Fibroblast of lung (primary cell): Measurements from ENCODE around the gene CHEK1. TPM values are rescaled to one million over a fixed set of nuclear protein-coding genes. Genes with fewer than 3 reads are reported as not detected.

ENCODE experiments used
- DNase-seq, 2 donors: peaks; one replicate each; pipeline versions ENCODE4 v3.0.0 to v3.0.0-alpha.2; 2010; ENCODE audit warnings: low read depth in 2 of 2
- H2AFZ ChIP-seq: 2 replicates; pipeline ENCODE4 v1.5.1; 2012; ENCODE audit warnings: low read length, control low read depth, inconsistent platforms
- H3K27ac ChIP-seq: 2 replicates; pipeline ENCODE4 v1.5.1; 2011; ENCODE audit warnings: low read length, control low read depth; ENCODE audit not compliant: insufficient read depth
- H3K27me3 ChIP-seq: 2 replicates; pipeline ENCODE4 v1.5.1; 2011; ENCODE audit warnings: mild to moderate bottlenecking, low read length; ENCODE audit not compliant: control insufficient read depth, insufficient read depth
- H3K36me3 ChIP-seq: 2 replicates; pipeline ENCODE4 v1.5.1; 2011; ENCODE audit warnings: low read length; ENCODE audit not compliant: control insufficient read depth, insufficient read depth
- H3K4me1 ChIP-seq: 2 replicates; pipeline ENCODE4 v1.5.1; 2011; ENCODE audit warnings: low read length; ENCODE audit not compliant: control insufficient read depth, insufficient read depth; ENCODE audit errors: extremely low read depth
- H3K4me2 ChIP-seq: 2 replicates; pipeline ENCODE4 v1.5.1; 2011; ENCODE audit warnings: low read length, control low read depth; ENCODE audit not compliant: insufficient read depth; ENCODE audit errors: extremely low read depth
- H3K4me3 ChIP-seq, 4 experiments: fragments of 200-600 bp in 1 of 4; sonication (generic) in 1 of 4; replicated peaks in 1 of 4; 2 replicates each; pipeline ENCODE4 v1.5.1; 2011 to 2016; ENCODE audit warnings: low read length in 4 of 4, low read depth in 3 of 4, mild to moderate bottlenecking in 3 of 4, control low read depth in 2 of 4, inconsistent platforms in 1 of 4, mixed read lengths in 1 of 4; ENCODE audit not compliant: insufficient read depth in 1 of 4; ENCODE audit errors: control extremely low read depth in 1 of 4
- H3K79me2 ChIP-seq: 2 replicates; pipeline ENCODE4 v1.5.1; 2012; ENCODE audit warnings: mild to moderate bottlenecking, low read length, inconsistent platforms; ENCODE audit not compliant: control insufficient read depth, insufficient read depth
- H3K9ac ChIP-seq: 2 replicates; pipeline ENCODE4 v1.5.1; 2011; ENCODE audit warnings: mild to moderate bottlenecking, low read length, control low read depth; ENCODE audit not compliant: insufficient read depth
- H3K9me3 ChIP-seq: 2 replicates; pipeline ENCODE4 v1.5.1; 2012; ENCODE audit warnings: low read depth, low read length; ENCODE audit not compliant: control insufficient read depth, insufficient read depth
- H4K20me1 ChIP-seq: 2 replicates; pipeline ENCODE4 v1.5.1; 2011; ENCODE audit warnings: low read length; ENCODE audit not compliant: control insufficient read depth, insufficient read depth; ENCODE audit errors: extremely low read depth
- CTCF ChIP-seq, 2 donors: IDR thresholded peaks in 1 of 2; conservative IDR thresholded peaks in 1 of 2; 1 replicate in 1 of 2; 2 replicates in 1 of 2; pipeline ENCODE4 v1.5.1; 2011 to 2012; ENCODE audit warnings: low read length in 2 of 2, control low read depth in 1 of 2, inconsistent platforms in 1 of 2, low read depth in 1 of 2, mild to moderate bottlenecking in 1 of 2
- EZH2 ChIP-seq: IDR thresholded peaks from 2 replicates; pipeline ENCODE4 v1.5.1; 2012; ENCODE audit warnings: low read length, control low read depth, mild to moderate bottlenecking; ENCODE audit errors: missing control alignments
- polyA plus RNA-seq, 2 donors: library from polyadenylated mRNA; depleted of rRNA in 1 of 2; stranded (reverse) in 1 of 2; unstranded in 1 of 2; fragments of >200 nt; gene quantifications; 2 replicates each; pipeline ENCODE4 v1.2.1, GENCODE V29; 2011 to 2012; ENCODE audit warnings: missing spikeins in 1 of 2
- total RNA-seq: library from RNA; depleted of rRNA; stranded (reverse); fragments of >200 nt; gene quantifications from 2 replicates; pipeline ENCODE4 v1.2.1, GENCODE V29; 2014

CHEK1 gene
- total and polyA plus RNA-seq, 2 donors (not counting 1 experiment from before 2014, with no cell fraction given), result 28.3 to 39.5 TPM

DNA sequence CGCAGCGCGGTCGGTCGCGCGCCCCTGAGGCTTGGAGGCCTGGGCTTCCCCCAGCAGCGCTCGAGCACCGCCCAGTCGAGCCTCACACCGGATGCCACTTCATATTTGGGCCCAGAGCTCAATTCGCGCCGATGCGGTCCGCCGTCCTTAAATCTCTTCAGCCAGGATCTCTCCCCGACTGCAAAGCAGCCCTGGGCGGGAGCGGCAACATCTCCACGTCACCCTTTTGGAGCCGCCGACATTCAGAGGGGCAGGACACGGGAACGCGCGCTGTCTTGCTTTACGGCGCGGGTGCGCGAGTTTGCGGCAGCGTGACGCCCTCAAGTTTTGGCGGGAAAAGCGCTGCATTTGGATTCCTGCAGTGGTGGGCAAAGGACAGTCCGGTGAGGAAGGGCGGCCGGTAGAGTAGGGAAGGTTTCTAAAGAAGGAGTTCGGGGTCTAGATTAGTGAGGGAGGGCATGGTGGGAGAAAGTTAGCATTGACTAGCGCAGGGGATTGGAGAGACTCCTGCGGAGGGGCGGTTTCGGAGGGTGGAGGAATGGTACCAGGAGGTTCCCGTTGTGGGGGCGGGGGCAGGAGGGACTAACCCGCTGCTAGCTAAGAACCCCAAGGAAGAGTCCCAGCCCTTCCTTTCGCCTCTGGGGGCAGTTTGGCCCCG lies 796 bp downstream of the CHEK1 start:
- Histone ChIP-seq H2AFZ (peak overlapping the region; percentile 82), H3K4me1 (peaks cover 4% of the 10 kb centered on the region), H3K4me2 (peak overlapping the region; percentile 77), H3K4me3 (peak overlapping the region; percentile 60 to 90 (median 69)), H3K79me2 (peaks cover 11% of the 10 kb centered on the region), H3K36me3 (no peaks in the 10 kb centered on the region), H3K27ac (peak overlapping the region; percentile 93), H3K27me3 (no peaks in the 10 kb centered on the region), H3K9ac (peak overlapping the region; percentile 89), H4K20me1 (no peaks in the 10 kb centered on the region), H3K9me3 (no peaks in the 10 kb centered on the region)
- no peak for TF ChIP-seq CTCF (conservative IDR thresholded peaks at IDR 0.05 in 1 of 2, IDR thresholded peaks at IDR 0.05 in 1 of 2; ENCODE audit: low read depth in 1 of 2, low read length in 2 of 2)
- no peak for TF ChIP-seq EZH2
- DNase-seq, result peak; percentile 85 to 91

DNA sequence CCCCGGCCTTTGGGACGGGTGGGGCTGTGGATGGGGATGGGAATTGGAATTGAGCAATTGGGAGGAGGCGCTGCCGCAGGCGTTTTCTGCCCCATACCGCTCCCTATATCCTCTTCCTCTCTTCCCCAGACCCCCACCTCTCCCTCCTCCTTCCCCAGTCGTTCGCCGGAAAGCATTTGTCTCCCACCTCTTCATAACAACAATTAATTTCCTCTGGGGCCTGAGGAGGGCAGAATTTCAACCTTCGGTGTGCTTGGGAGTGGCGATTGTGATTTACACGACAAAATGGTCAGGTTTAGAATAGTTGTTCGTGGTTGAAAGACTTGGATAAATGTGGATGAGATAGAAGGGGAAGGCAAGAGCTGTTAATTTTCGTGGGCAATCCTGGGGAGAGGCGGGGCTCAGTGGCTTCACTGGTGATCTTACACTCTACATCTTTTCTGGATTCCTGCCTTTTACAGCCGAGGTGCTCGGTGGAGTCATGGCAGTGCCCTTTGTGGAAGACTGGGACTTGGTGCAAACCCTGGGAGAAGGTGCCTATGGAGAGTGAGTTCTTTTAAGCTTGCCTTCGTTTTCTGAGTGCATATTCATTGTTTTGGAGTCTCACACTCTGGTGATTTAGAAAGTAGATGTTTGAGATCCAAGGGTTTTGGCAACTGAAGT lies 1.5 kb downstream of the CHEK1 start:
- peak; percentile 87 to 90 for DNase-seq
- Histone ChIP-seq H3K4me3 (peak overlapping the region; percentile 60 to 90 (median 69)), H3K27ac (peak overlapping the region; percentile 93), H3K9me3 (no peaks in the 10 kb centered on the region), H2AFZ (peak overlapping the region; percentile 44), H3K27me3 (no peaks in the 10 kb centered on the region), H3K36me3 (no peaks in the 10 kb centered on the region), H4K20me1 (no peaks in the 10 kb centered on the region), H3K79me2 (peaks cover 11% of the 10 kb centered on the region), H3K4me1 (peaks cover 3% of the 10 kb centered on the region), H3K4me2 (peak overlapping the region; percentile 77), H3K9ac (peak overlapping the region; percentile 55)
- no peak for TF ChIP-seq EZH2
- peak; percentile 20 to 32 for TF ChIP-seq CTCF (conservative IDR thresholded peaks at IDR 0.05 in 1 of 2, IDR thresholded peaks at IDR 0.05 in 1 of 2; ENCODE audit: low read depth in 1 of 2, low read length in 2 of 2)

DNA sequence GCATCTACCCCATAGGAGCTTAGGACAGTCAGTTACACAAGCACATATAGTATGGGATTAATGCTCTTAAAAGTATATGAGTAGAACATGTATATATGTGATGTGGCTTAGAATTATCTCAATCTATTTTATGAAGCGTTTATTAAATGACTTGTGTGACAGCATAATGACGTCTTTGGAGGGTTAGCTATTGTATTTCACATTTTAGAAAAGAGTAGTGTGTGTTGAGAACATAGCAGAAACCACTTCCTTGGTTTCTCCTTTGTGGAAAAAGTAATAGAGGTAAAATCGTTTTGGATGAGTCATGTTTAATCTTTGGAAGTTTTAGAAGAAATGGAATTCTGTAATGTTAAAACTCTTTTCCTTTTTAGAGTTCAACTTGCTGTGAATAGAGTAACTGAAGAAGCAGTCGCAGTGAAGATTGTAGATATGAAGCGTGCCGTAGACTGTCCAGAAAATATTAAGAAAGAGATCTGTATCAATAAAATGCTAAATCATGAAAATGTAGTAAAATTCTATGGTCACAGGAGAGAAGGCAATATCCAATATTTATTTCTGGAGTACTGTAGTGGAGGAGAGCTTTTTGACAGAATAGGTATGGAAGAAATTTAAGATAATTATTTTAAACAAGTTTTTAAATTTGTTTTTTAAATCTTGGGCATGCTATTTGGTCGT lies 2.4 kb downstream of the CHEK1 start:
- H3K4me3 ChIP-seq, result peak overlapping the region; percentile 60 to 90 (median 69)
- no peaks in the 10 kb centered on the region for H3K9me3 ChIP-seq
- peak; percentile 11 to 62 for DNase-seq
- H3K4me1 ChIP-seq, result peaks cover 2% of the 10 kb centered on the region
- no peaks in the 10 kb centered on the region for H3K27me3 ChIP-seq
- H4K20me1 ChIP-seq, result no peaks in the 10 kb centered on the region
- H2AFZ ChIP-seq, result peak overlapping the region; percentile 3
- peak overlapping the region; percentile 9 for H3K9ac ChIP-seq
- peak overlapping the region; percentile 93 for H3K27ac ChIP-seq
- no peaks in the 10 kb centered on the region for H3K36me3 ChIP-seq
- H3K4me2 ChIP-seq, result peak overlapping the region; percentile 77
- H3K79me2 ChIP-seq, result peaks cover 11% of the 10 kb centered on the region
- TF ChIP-seq EZH2 (no peak), CTCF (conservative IDR thresholded peaks at IDR 0.05 in 1 of 2, IDR thresholded peaks at IDR 0.05 in 1 of 2; ENCODE audit: low read depth in 1 of 2, low read length in 2 of 2) (no peak)
